ENCODE data around the gene MVK. TPM values are rescaled to one million over a fixed set of nuclear protein-coding genes. Genes with fewer than 3 reads are reported as not detected.

The MVK gene
- polyA plus RNA-seq, 1 donor (not counting 4 experiments of a cell fraction or from before 2014, with no cell fraction given) = 26.7 TPM

DNA sequence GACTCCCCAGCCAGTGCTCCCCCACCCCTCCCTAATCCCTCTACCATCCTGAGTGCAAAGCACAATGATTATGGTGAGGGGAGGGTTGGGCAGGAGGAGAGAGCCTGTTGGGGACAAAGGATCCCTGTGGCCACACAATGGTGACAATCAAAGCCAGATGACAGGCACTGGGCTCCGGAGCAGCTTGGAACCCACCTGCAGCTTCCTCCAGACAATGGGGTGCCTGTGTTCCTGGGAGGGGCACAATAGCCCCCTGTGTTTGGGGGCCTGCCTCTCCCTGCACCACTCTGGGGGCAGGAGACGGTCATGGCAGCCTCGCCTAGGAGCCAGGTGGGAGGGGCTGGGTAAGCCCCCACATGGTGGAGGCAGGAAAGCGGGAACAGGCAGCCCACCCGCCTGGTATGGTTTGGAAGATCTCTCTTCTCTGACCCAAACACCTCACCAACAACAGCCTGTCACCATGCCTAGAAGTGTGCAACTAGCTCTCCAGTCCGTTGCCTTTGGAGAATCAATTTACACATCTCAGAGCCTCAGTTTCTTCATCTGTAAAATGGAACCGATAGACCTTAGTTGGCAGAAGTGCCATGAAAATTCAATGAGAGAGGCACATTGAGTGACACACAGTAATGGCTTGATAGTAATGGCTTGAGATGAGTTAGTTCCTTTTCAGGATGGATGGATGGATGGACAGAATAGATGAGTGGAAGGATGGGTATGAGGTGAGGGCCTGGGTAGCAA lies 53.0 kb downstream of the MVK start:
- H3K79me2 ChIP-seq (ENCODE audit: control insufficient read depth, insufficient read depth, low read length) = no peaks in the 10 kb centered on the region
- no peak overlapping the region for H3K9ac ChIP-seq (ENCODE audit: control insufficient read depth, extremely low read depth, insufficient read depth, low read length)
- H3K9me3 ChIP-seq (ENCODE audit: control insufficient read depth, low read depth, low read length) = no peaks in the 10 kb centered on the region
- H3K4me1 ChIP-seq (ENCODE audit: control insufficient read depth, extremely low read depth, insufficient read depth, low read length) = no peaks in the 10 kb centered on the region
- no peaks in the 10 kb centered on the region for H3K9me1 ChIP-seq (ENCODE audit: control insufficient read depth, extremely low read depth, insufficient read depth, low read length)
- H2AFZ ChIP-seq (ENCODE audit: control insufficient read depth, low read length) = no peak overlapping the region
- H3K27me3 ChIP-seq (ENCODE audit: control insufficient read depth, extremely low read depth, insufficient read depth, low read length) = peaks cover 29% of the 10 kb centered on the region
- DNase-seq (ENCODE audit: low read depth, low spot score) (no peak), FAIRE-seq (no peak)
- no peak overlapping the region for H3K4me3 ChIP-seq (ENCODE audit: control insufficient read depth in 2 of 3, extremely low read depth in 1 of 3, insufficient read depth in 2 of 3, low read depth in 1 of 3, low read length in 3 of 3)
- no peak overlapping the region for H3K4me2 ChIP-seq (ENCODE audit: control insufficient read depth, extremely low read depth, insufficient read depth, low read depth, low read length)
- TF ChIP-seq EZH2 (IDR thresholded peaks at IDR 0.05; ENCODE audit: low read length) = no peak
- TF ChIP-seq, protein P1, sequence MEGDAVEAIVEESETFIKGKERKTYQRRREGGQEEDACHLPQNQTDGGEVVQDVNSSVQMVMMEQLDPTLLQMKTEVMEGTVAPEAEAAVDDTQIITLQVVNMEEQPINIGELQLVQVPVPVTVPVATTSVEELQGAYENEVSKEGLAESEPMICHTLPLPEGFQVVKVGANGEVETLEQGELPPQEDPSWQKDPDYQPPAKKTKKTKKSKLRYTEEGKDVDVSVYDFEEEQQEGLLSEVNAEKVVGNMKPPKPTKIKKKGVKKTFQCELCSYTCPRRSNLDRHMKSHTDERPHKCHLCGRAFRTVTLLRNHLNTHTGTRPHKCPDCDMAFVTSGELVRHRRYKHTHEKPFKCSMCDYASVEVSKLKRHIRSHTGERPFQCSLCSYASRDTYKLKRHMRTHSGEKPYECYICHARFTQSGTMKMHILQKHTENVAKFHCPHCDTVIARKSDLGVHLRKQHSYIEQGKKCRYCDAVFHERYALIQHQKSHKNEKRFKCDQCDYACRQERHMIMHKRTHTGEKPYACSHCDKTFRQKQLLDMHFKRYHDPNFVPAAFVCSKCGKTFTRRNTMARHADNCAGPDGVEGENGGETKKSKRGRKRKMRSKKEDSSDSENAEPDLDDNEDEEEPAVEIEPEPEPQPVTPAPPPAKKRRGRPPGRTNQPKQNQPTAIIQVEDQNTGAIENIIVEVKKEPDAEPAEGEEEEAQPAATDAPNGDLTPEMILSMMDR (optimal IDR thresholded peaks at IDR 0.05 in 1 of 3, IDR thresholded peaks at IDR 0.05 in 1 of 3, conservative IDR thresholded peaks at IDR 0.05 in 1 of 3; ENCODE audit: extremely low read depth in 1 of 3, insufficient read depth in 2 of 3, low read length in 3 of 3) = no peak
- dilution Hi-C loops (cut with MboI; ENCODE audit: extremely low pct_ligation_motif_present, low sequenced_read_pairs) = loop anchor here (25.0 kb wide), 1 partner anchor 161 kb away; no protein-coding TSS in a partner anchor
- H3K36me3 ChIP-seq (ENCODE audit: control insufficient read depth in 2 of 2, extremely low read depth in 1 of 2, insufficient read depth in 2 of 2, low read length in 2 of 2) = no peaks in the 10 kb centered on the region
- H4K20me1 ChIP-seq (ENCODE audit: control insufficient read depth, extremely low read depth, insufficient read depth, low read length) = no peaks in the 10 kb centered on the region
- H3K27ac ChIP-seq (ENCODE audit: control insufficient read depth, insufficient read depth, low read length) = no peak overlapping the region

DNA sequence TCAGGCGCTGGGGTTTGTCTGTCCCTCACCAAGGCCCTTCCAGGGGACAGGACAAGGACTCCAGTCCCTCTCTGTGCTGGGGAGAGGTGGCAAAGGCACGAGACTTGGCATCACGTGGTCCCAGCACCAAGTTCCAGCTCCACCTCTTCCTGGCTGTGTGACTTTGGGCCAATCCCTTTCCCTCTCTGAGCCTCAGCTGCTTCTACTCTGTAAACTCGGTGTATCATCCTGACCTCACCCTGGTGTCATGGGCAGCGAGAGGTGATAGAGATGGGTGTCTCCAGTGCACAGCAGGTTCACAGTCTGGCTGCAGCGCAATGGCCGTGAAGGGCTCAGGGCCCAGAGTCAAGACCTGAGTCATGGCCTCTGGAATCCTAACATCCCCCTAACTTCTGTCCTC lies 54.0 kb downstream of the MVK start:
- H3K9ac ChIP-seq (ENCODE audit: control insufficient read depth, extremely low read depth, insufficient read depth, low read length) = no peak overlapping the region
- no peaks in the 10 kb centered on the region for H3K9me1 ChIP-seq (ENCODE audit: control insufficient read depth, extremely low read depth, insufficient read depth, low read length)
- no peak overlapping the region for H2AFZ ChIP-seq (ENCODE audit: control insufficient read depth, low read length)
- FAIRE-seq (no peak), DNase-seq (ENCODE audit: low read depth, low spot score) (no peak)
- TF ChIP-seq, protein P1 (optimal IDR thresholded peaks at IDR 0.05 in 1 of 3, IDR thresholded peaks at IDR 0.05 in 1 of 3, conservative IDR thresholded peaks at IDR 0.05 in 1 of 3; ENCODE audit: extremely low read depth in 1 of 3, insufficient read depth in 2 of 3, low read length in 3 of 3) = no peak
- no peak for TF ChIP-seq EZH2 (IDR thresholded peaks at IDR 0.05; ENCODE audit: low read length)
- no peak overlapping the region for H3K4me2 ChIP-seq (ENCODE audit: control insufficient read depth, extremely low read depth, insufficient read depth, low read depth, low read length)
- dilution Hi-C loops (cut with MboI; ENCODE audit: extremely low pct_ligation_motif_present, low sequenced_read_pairs) = loop anchor here (25.0 kb wide), 1 partner anchor 160 kb away; no protein-coding TSS in a partner anchor
- H3K9me3 ChIP-seq (ENCODE audit: control insufficient read depth, low read depth, low read length) = no peaks in the 10 kb centered on the region
- H3K4me1 ChIP-seq (ENCODE audit: control insufficient read depth, extremely low read depth, insufficient read depth, low read length) = no peaks in the 10 kb centered on the region
- peaks cover 20% of the 10 kb centered on the region for H3K27me3 ChIP-seq (ENCODE audit: control insufficient read depth, extremely low read depth, insufficient read depth, low read length)
- no peak overlapping the region for H3K4me3 ChIP-seq (ENCODE audit: control insufficient read depth in 2 of 3, extremely low read depth in 1 of 3, insufficient read depth in 2 of 3, low read depth in 1 of 3, low read length in 3 of 3)
- no peaks in the 10 kb centered on the region for H3K79me2 ChIP-seq (ENCODE audit: control insufficient read depth, insufficient read depth, low read length)
- no peaks in the 10 kb centered on the region for H3K36me3 ChIP-seq (ENCODE audit: control insufficient read depth in 2 of 2, extremely low read depth in 1 of 2, insufficient read depth in 2 of 2, low read length in 2 of 2)
- H4K20me1 ChIP-seq (ENCODE audit: control insufficient read depth, extremely low read depth, insufficient read depth, low read length) = no peaks in the 10 kb centered on the region
- no peak overlapping the region for H3K27ac ChIP-seq (ENCODE audit: control insufficient read depth, insufficient read depth, low read length)
